ENCODE results near the gene IMPACT.

DNA sequence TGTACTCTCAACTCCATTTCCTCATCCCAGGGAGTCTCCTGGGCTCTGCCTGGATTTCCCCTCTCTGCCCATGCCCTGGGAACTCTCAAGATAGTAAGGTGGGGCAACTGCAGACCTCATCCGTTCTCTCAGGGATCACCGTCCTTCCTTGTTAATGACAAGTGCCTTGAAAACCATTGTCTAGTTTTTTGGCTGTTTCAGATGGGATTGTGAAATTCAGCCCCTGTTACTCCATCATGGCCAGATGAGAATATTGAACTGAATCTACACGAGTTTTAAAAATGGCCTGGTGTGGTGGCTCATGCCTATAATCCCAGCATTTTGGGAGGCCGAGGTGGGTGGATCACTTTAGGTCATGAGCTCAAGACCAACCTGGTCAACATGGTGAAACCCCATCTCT, 33.3 kb downstream of the IMPACT start:
- TF ChIP-seq CTCF (IDR thresholded peaks at IDR 0.05) (no peak), POLR2A (IDR thresholded peaks at IDR 0.05) (no peak)

Measured in body of pancreas (tissue), 4 donors.